Measurements from ENCODE around the gene ALPP.

ALPP gene

GRCh38 chr2:232339121-232340081 lies 39.1 kb upstream of the ALPP start:
- DNase-seq (ENCODE audit: low read depth) = no peak
- TF ChIP-seq CTCF (IDR thresholded peaks at IDR 0.05; ENCODE audit: insufficient read depth, low read depth, low read length, missing control alignments) = no peak
- H3K4me3 ChIP-seq (ENCODE audit: low read depth, low read length) = no peak overlapping the region

GRCh38 chr2:232340171-232340935 lies 38.2 kb upstream of the ALPP start:
- TF ChIP-seq CTCF (IDR thresholded peaks at IDR 0.05; ENCODE audit: insufficient read depth, low read depth, low read length, missing control alignments) = no peak
- no peak overlapping the region for H3K4me3 ChIP-seq (ENCODE audit: low read depth, low read length)

GRCh38 chr2:232341061-232341738 lies 37.4 kb upstream of the ALPP start:
- no peak for TF ChIP-seq CTCF (IDR thresholded peaks at IDR 0.05; ENCODE audit: insufficient read depth, low read depth, low read length, missing control alignments)
- H3K4me3 ChIP-seq (ENCODE audit: low read depth, low read length) = no peak overlapping the region
- no peak for DNase-seq (ENCODE audit: low read depth)

More at GRCh38 chr2:232340171-232340935, 38.2 kb upstream of the ALPP start:
- DNase-seq (ENCODE audit: low read depth) = no peak

GRCh38 chr2:232341739-232342126 lies 36.8 kb upstream of the ALPP start:
- H3K4me3 ChIP-seq (ENCODE audit: low read depth, low read length) = no peak overlapping the region
- no peak for TF ChIP-seq CTCF (IDR thresholded peaks at IDR 0.05; ENCODE audit: insufficient read depth, low read depth, low read length, missing control alignments)
- DNase-seq (ENCODE audit: low read depth) = no peak

GRCh38 chr2:232342635-232343565 lies 35.7 kb upstream of the ALPP start:
- no peak for DNase-seq (ENCODE audit: low read depth)
- no peak for TF ChIP-seq CTCF (IDR thresholded peaks at IDR 0.05; ENCODE audit: insufficient read depth, low read depth, low read length, missing control alignments)
- no peak overlapping the region for H3K4me3 ChIP-seq (ENCODE audit: low read depth, low read length)

GRCh38 chr2:232343821-232344220 lies 34.7 kb upstream of the ALPP start:
- TF ChIP-seq CTCF (IDR thresholded peaks at IDR 0.05; ENCODE audit: insufficient read depth, low read depth, low read length, missing control alignments) = no peak
- no peak for DNase-seq (ENCODE audit: low read depth)
- H3K4me3 ChIP-seq (ENCODE audit: low read depth, low read length) = no peak overlapping the region

Measured in GM12865 (cell line).